Panc1 (cell line): Measurements from ENCODE around the gene NOP14. TPM values are rescaled to one million over a fixed set of nuclear protein-coding genes. Genes with fewer than 3 reads are reported as not detected.

Experiments
- ATAC-seq: fragments of 200-7000 bp; cut with Tn5 transposase; 2 replicates; pipeline ENCODE4 v1.9.1; 2020; ENCODE audit warnings: mild to moderate bottlenecking, moderate library complexity
- BruUV-seq: library from RNA; stranded (reverse); fragments of 400-500 nt; replicated peaks from 2 replicates; lab custom pipeline; 2021; lab: Mats Ljungman, UMichigan
- CTCF ChIA-PET: fragments of 300-600 bp; sonication (Branson Sonifier 250); formaldehyde crosslinking; loops from one replicate; lab custom pipeline; 2022; ENCODE audit warnings: antibody characterized with exemption; lab: Charles Lee
- POLR2A ChIA-PET: fragments of 300-600 bp; sonication (Branson Sonifier 250); formaldehyde crosslinking; loops from one replicate; lab custom pipeline; 2022; ENCODE audit warnings: antibody characterized with exemption; lab: Charles Lee
- DNase-seq: peaks from one replicate; pipeline ENCODE4 v3.0.0-alpha.2; 2010; ENCODE audit warnings: low read depth, low spot score
- H3K27ac ChIP-seq: 2 replicates; pipeline ENCODE4 v1.5.1; 2011; ENCODE audit warnings: mild to moderate bottlenecking, low read length, inconsistent platforms
- H3K27me3 ChIP-seq: fragments of 200-500 bp; sonication (Bioruptor generic); 2 replicates; pipeline ENCODE4 v1.6.0; 2014; ENCODE audit warnings: low read length, inconsistent platforms; ENCODE audit not compliant: control insufficient read depth, insufficient read depth
- H3K36me3 ChIP-seq: fragments of 200-500 bp; sonication (Bioruptor generic); 2 replicates; pipeline ENCODE4 v1.5.1; 2014; ENCODE audit warnings: inconsistent platforms, mild to moderate bottlenecking, low read length, moderate library complexity; ENCODE audit not compliant: control insufficient read depth, insufficient read depth
- H3K4me1 ChIP-seq: 2 replicates; pipeline ENCODE4 v1.5.1; 2011; ENCODE audit warnings: inconsistent platforms, mild to moderate bottlenecking, low read length, moderate library complexity; ENCODE audit not compliant: control insufficient read depth, insufficient read depth
- H3K4me3 ChIP-seq, 2 experiments: 2 replicates each; pipeline ENCODE4 v1.5.1; 2011 to 2012; ENCODE audit warnings: low read depth in 2 of 2, low read length in 2 of 2, mild to moderate bottlenecking in 2 of 2, inconsistent platforms in 1 of 2, moderate library complexity in 1 of 2
- H3K9me3 ChIP-seq: fragments of 200-500 bp; sonication (Bioruptor generic); 2 replicates; pipeline ENCODE4 v1.5.1; 2014; ENCODE audit warnings: low read depth, mild to moderate bottlenecking, inconsistent platforms, low read length, moderate library complexity; ENCODE audit not compliant: control insufficient read depth, insufficient read depth
- POLR2AphosphoS5 ChIP-seq: IDR thresholded peaks from 2 replicates; pipeline ENCODE4 v1.6.1; 2012; ENCODE audit warnings: mild to moderate bottlenecking, low read depth, low read length, moderate library complexity
- SIN3A ChIP-seq: IDR thresholded peaks from 2 replicates; pipeline ENCODE4 v1.6.1; 2012; ENCODE audit warnings: low read depth, mild to moderate bottlenecking, low read length, moderate library complexity, borderline replicate concordance; ENCODE audit not compliant: insufficient read depth
- TCF7L2 ChIP-seq: IDR thresholded peaks from 2 replicates; pipeline ENCODE4 v1.6.1; 2011; ENCODE audit warnings: mild to moderate bottlenecking, low read depth, low read length, inconsistent platforms
- in situ Hi-C: cut with HindIII; loops from 2 replicates; pipeline ENCODE4 v1.10.0; 2016; ENCODE audit warnings: low sequenced_read_pairs, low pct_unique_long_range_greater_than_20kb
- intact Hi-C: fragments of 100-400 bp; cut with micrococcal nuclease; formaldehyde crosslinking; loops from one replicate; pipeline ENCODE4 v1.10.0; 2022; ENCODE audit not compliant: unreplicated experiment
- total RNA-seq: library from RNA; stranded (reverse); gene quantifications from one replicate; pipeline ENCODE4 v1.2.1, GENCODE V29; 2021; ENCODE audit not compliant: unreplicated experiment
- TF ChIP-seq, protein P1 (sequence below): fragments of 450-650 bp; IDR thresholded peaks from 2 replicates; pipeline ENCODE4 v1.5.1; 2017; ENCODE audit warnings: mild to moderate bottlenecking
- TF ChIP-seq, protein P2 (sequence below), 2 experiments: IDR thresholded peaks; 2 replicates each; pipeline ENCODE4 v1.6.1; 2011 to 2012; ENCODE audit warnings: low read depth in 2 of 2, control low read depth in 1 of 2, low read length in 1 of 2, mild to moderate bottlenecking in 1 of 2, moderate library complexity in 1 of 2; ENCODE audit not compliant: insufficient read depth in 1 of 2

NOP14 gene
- total RNA-seq, 1 experiment from 2014 or later, result 32.9 TPM

DNA sequence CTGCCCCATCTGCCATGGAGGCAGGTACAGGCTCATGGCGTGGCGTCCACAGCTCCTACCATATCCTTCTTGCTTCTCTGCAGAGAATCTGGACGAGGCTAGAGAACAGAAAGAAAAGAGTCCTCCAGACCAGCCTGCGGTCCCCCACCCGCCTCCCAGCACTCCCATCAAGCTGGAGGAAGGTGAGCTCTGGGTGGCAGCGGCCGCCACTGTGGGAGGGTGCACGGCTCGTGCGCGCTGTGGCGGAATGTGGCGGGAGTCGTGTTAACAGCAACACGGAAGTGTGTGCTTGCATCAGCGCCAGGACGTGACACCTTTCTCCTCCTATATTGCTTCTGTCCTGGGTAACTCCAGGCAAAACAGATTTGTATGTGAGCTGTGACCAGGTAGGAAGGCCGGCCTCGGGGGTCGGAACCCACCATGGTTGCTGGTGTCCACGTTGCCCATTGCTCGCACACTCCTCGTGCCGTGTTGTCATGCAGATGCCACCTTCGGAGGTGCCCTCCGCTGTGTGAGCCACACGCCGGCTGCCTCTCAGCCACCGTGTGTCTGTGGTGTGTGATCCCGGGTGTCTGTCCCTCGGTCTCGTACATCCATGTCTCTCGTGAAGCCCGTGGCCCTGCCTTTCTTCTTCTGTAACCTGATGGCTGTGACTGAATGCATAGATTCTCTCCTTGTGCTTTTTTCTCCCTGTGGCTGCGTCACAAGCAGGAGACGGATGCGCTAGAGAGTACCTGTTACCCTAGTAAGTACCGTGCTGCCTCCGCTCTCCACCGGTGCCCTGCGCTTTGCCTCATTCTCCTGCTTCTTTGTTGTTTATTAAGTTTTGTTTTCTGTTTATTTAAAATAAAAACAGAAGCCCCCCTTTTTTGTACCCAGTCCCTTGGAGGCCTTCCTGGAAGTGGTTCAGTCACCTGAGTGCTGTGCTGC lies 37.0 kb downstream of the NOP14 start:
- no peaks in the 10 kb centered on the region for H3K36me3 ChIP-seq
- peaks cover 7% of the 10 kb centered on the region; the same call in 1 of the 2 replicates for H3K4me1 ChIP-seq

DNA sequence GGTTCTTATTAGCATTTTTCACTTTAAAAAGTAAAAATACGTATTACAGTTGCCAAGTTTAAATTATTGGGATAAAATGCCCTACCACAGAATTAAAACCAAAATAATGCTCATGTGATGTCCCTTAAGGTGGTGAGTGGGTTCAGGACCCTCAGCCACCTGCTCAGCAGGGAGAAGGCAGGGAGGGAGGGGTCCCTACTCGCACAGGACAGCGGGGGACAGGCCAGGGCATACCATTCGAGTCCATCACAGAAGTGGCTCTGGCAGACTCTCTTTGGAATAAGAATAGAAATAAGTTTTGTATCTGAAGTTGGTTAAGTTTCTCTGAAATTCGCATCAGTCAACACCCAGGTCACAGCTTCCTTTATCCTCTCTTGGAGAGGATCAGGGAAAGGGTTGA lies 37.7 kb downstream of the NOP14 start:
- no peak overlapping the region for H3K27ac ChIP-seq
- H3K9me3 ChIP-seq, result no peaks in the 10 kb centered on the region
- POLR2A ChIA-PET, result no interaction called here
- TF ChIP-seq TCF7L2 (no peak), POLR2AphosphoS5 (no peak), SIN3A (no peak)
- TF ChIP-seq, protein P1, sequence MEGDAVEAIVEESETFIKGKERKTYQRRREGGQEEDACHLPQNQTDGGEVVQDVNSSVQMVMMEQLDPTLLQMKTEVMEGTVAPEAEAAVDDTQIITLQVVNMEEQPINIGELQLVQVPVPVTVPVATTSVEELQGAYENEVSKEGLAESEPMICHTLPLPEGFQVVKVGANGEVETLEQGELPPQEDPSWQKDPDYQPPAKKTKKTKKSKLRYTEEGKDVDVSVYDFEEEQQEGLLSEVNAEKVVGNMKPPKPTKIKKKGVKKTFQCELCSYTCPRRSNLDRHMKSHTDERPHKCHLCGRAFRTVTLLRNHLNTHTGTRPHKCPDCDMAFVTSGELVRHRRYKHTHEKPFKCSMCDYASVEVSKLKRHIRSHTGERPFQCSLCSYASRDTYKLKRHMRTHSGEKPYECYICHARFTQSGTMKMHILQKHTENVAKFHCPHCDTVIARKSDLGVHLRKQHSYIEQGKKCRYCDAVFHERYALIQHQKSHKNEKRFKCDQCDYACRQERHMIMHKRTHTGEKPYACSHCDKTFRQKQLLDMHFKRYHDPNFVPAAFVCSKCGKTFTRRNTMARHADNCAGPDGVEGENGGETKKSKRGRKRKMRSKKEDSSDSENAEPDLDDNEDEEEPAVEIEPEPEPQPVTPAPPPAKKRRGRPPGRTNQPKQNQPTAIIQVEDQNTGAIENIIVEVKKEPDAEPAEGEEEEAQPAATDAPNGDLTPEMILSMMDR, result no peak
- TF ChIP-seq, protein P2, sequence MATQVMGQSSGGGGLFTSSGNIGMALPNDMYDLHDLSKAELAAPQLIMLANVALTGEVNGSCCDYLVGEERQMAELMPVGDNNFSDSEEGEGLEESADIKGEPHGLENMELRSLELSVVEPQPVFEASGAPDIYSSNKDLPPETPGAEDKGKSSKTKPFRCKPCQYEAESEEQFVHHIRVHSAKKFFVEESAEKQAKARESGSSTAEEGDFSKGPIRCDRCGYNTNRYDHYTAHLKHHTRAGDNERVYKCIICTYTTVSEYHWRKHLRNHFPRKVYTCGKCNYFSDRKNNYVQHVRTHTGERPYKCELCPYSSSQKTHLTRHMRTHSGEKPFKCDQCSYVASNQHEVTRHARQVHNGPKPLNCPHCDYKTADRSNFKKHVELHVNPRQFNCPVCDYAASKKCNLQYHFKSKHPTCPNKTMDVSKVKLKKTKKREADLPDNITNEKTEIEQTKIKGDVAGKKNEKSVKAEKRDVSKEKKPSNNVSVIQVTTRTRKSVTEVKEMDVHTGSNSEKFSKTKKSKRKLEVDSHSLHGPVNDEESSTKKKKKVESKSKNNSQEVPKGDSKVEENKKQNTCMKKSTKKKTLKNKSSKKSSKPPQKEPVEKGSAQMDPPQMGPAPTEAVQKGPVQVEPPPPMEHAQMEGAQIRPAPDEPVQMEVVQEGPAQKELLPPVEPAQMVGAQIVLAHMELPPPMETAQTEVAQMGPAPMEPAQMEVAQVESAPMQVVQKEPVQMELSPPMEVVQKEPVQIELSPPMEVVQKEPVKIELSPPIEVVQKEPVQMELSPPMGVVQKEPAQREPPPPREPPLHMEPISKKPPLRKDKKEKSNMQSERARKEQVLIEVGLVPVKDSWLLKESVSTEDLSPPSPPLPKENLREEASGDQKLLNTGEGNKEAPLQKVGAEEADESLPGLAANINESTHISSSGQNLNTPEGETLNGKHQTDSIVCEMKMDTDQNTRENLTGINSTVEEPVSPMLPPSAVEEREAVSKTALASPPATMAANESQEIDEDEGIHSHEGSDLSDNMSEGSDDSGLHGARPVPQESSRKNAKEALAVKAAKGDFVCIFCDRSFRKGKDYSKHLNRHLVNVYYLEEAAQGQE (IDR thresholded peaks at IDR 0.05; ENCODE audit: insufficient read depth in 1 of 2, low read depth in 2 of 2, low read length in 1 of 2), result no peak
- no peak for ATAC-seq
- no peak overlapping the region for H3K4me3 ChIP-seq
- no peaks in the 10 kb centered on the region for H3K27me3 ChIP-seq
- CTCF ChIA-PET, result no interaction called here
- in situ Hi-C loops, result no loop called here
- no peaks in the 10 kb centered on the region for H3K36me3 ChIP-seq
- no peak for DNase-seq
- intact Hi-C loops, result no loop called here
- H3K4me1 ChIP-seq, result peaks cover 3% of the 10 kb centered on the region; the same call in 1 of the 2 replicates
- BruUV-seq, result no TSS peak

More for the DNA sequence above, 37.0 kb downstream of the NOP14 start:
- POLR2A ChIA-PET, result no interaction called here
- no peak for ATAC-seq
- Histone ChIP-seq H3K4me3 (no peak overlapping the region), H3K27ac (no peak overlapping the region), H3K9me3 (no peaks in the 10 kb centered on the region), H3K27me3 (no peaks in the 10 kb centered on the region)
- intact Hi-C loops (no loop called here), in situ Hi-C loops (no loop called here)
- CTCF ChIA-PET, result no interaction called here
- no peak for DNase-seq
- BruUV-seq, result no TSS peak
- no peak for TF ChIP-seq TCF7L2
- TF ChIP-seq, protein P1, result no peak
- no peak for TF ChIP-seq POLR2AphosphoS5
